ENCODE results near the gene MPRIP.
A peak's percentile ranks its signal among the peaks of the same experiment; 100 is the strongest.

Gene MPRIP

GRCh38 chr17:17042851-17043460 lies 699 bp downstream of the MPRIP start:
- Histone ChIP-seq H3K36me3 (ENCODE audit: control insufficient read depth, insufficient read depth, low read length) (no peaks in the 10 kb centered on the region), H3K79me2 (ENCODE audit: control insufficient read depth, insufficient read depth, low read length) (peaks cover 48% of the 10 kb centered on the region), H2AK5ac (ENCODE audit: low read length) (no peak overlapping the region), H2BK5ac (ENCODE audit: low read length) (no peak overlapping the region), H3K4me3 (ENCODE audit: low read length) (peak overlapping the region; percentile 87), H3K9ac (ENCODE audit: low read length) (peak overlapping the region; percentile 93), H2BK15ac (replicated peaks; ENCODE audit: low read depth) (no peak overlapping the region), H4K8ac (ENCODE audit: low read depth, low read length) (no peak overlapping the region), H3K27ac (ENCODE audit: low read depth, low read length) (peak overlapping the region; percentile 53), H2BK120ac (ENCODE audit: low read depth, low read length) (no peak overlapping the region), H4K5ac (ENCODE audit: low read length) (no peak overlapping the region), H3K27me3 (ENCODE audit: insufficient read depth, low read length, poor library complexity) (no peaks in the 10 kb centered on the region), H3K56ac (ENCODE audit: low read length) (peak overlapping the region; percentile 81), H3K18ac (ENCODE audit: low read length) (no peak overlapping the region), H3K4me2 (ENCODE audit: low read length) (peak overlapping the region; percentile 98), H3K4me1 (ENCODE audit: control insufficient read depth, low read depth, low read length) (peaks cover 15% of the 10 kb centered on the region), H3K23ac (ENCODE audit: low read length) (no peak overlapping the region), H3K79me1 (ENCODE audit: low read length) (peaks cover 18% of the 10 kb centered on the region), H3K4ac (ENCODE audit: low read depth, low read length) (peak overlapping the region; percentile 64)
- DNase-seq = peak; percentile 39
- no CpG with 5 or more reads among the region's 37 CpGs for WGBS (ENCODE audit: extremely low coverage, insufficient coverage, low lambda C conversion rate)

- H3K56ac ChIP-seq (ENCODE audit: low read length) = peak overlapping the region; percentile 81
- no peak overlapping the region for H3K4ac ChIP-seq (ENCODE audit: low read depth, low read length)
- no peak overlapping the region for H2BK120ac ChIP-seq (ENCODE audit: low read depth, low read length)
- H2BK5ac ChIP-seq (ENCODE audit: low read length) = no peak overlapping the region
- H3K36me3 ChIP-seq (ENCODE audit: control insufficient read depth, insufficient read depth, low read length) = no peaks in the 10 kb centered on the region
- H3K4me1 ChIP-seq (ENCODE audit: control insufficient read depth, low read depth, low read length) = peaks cover 15% of the 10 kb centered on the region
- no peak overlapping the region for H2BK15ac ChIP-seq (replicated peaks; ENCODE audit: low read depth)
- peak; percentile 47 for DNase-seq
- no peak overlapping the region for H3K18ac ChIP-seq (ENCODE audit: low read length)
- H3K79me1 ChIP-seq (ENCODE audit: low read length) = peaks cover 25% of the 10 kb centered on the region
- peak overlapping the region; percentile 87 for H3K4me3 ChIP-seq (ENCODE audit: low read length)
- H4K8ac ChIP-seq (ENCODE audit: low read depth, low read length) = no peak overlapping the region
- no peak overlapping the region for H2AK5ac ChIP-seq (ENCODE audit: low read length)
- no peak overlapping the region for H3K23ac ChIP-seq (ENCODE audit: low read length)
- WGBS (ENCODE audit: extremely low coverage, insufficient coverage, low lambda C conversion rate) = no CpG with 5 or more reads among the region's 19 CpGs
- H3K27me3 ChIP-seq (ENCODE audit: insufficient read depth, low read length, poor library complexity) = no peaks in the 10 kb centered on the region
- H4K5ac ChIP-seq (ENCODE audit: low read length) = no peak overlapping the region
- H3K27ac ChIP-seq (ENCODE audit: low read depth, low read length) = no peak overlapping the region
- peak overlapping the region; percentile 98 for H3K4me2 ChIP-seq (ENCODE audit: low read length)
- H3K9ac ChIP-seq (ENCODE audit: low read length) = peak overlapping the region; percentile 93
- H3K79me2 ChIP-seq (ENCODE audit: control insufficient read depth, insufficient read depth, low read length) = peaks cover 55% of the 10 kb centered on the region
Observed at GRCh38 chr17:17043461-17044271, 1.4 kb downstream of the MPRIP start.

- peaks cover 29% of the 10 kb centered on the region for H3K79me1 ChIP-seq (ENCODE audit: low read length)
- H3K9ac ChIP-seq (ENCODE audit: low read length) = peak overlapping the region; percentile 46
- no peak overlapping the region for H3K4ac ChIP-seq (ENCODE audit: low read depth, low read length)
- H3K27ac ChIP-seq (ENCODE audit: low read depth, low read length) = peak overlapping the region; percentile 55
- H3K4me3 ChIP-seq (ENCODE audit: low read length) = no peak overlapping the region
- peak; percentile 80 for DNase-seq
- no peak overlapping the region for H4K5ac ChIP-seq (ENCODE audit: low read length)
- peak overlapping the region; percentile 35 for H3K56ac ChIP-seq (ENCODE audit: low read length)
- H2AK5ac ChIP-seq (ENCODE audit: low read length) = no peak overlapping the region
- H3K36me3 ChIP-seq (ENCODE audit: control insufficient read depth, insufficient read depth, low read length) = no peaks in the 10 kb centered on the region
- H4K8ac ChIP-seq (ENCODE audit: low read depth, low read length) = no peak overlapping the region
- no CpG with 5 or more reads among the region's 6 CpGs for WGBS (ENCODE audit: extremely low coverage, insufficient coverage, low lambda C conversion rate)
- no peak overlapping the region for H2BK5ac ChIP-seq (ENCODE audit: low read length)
- H2BK120ac ChIP-seq (ENCODE audit: low read depth, low read length) = no peak overlapping the region
- no peaks in the 10 kb centered on the region for H3K27me3 ChIP-seq (ENCODE audit: insufficient read depth, low read length, poor library complexity)
- no peak overlapping the region for H2BK15ac ChIP-seq (replicated peaks; ENCODE audit: low read depth)
- no peak overlapping the region for H3K23ac ChIP-seq (ENCODE audit: low read length)
- H3K4me2 ChIP-seq (ENCODE audit: low read length) = peak overlapping the region; percentile 2
- H3K79me2 ChIP-seq (ENCODE audit: control insufficient read depth, insufficient read depth, low read length) = peaks cover 65% of the 10 kb centered on the region
- H3K18ac ChIP-seq (ENCODE audit: low read length) = no peak overlapping the region
- H3K4me1 ChIP-seq (ENCODE audit: control insufficient read depth, low read depth, low read length) = peaks cover 15% of the 10 kb centered on the region
Observed at GRCh38 chr17:17044846-17045561, 2.7 kb downstream of the MPRIP start.

- H3K18ac ChIP-seq (ENCODE audit: low read length) = no peak overlapping the region
- H2BK120ac ChIP-seq (ENCODE audit: low read depth, low read length) = no peak overlapping the region
- H3K4ac ChIP-seq (ENCODE audit: low read depth, low read length) = no peak overlapping the region
- H3K36me3 ChIP-seq (ENCODE audit: control insufficient read depth, insufficient read depth, low read length) = no peaks in the 10 kb centered on the region
- H4K5ac ChIP-seq (ENCODE audit: low read length) = no peak overlapping the region
- H3K23ac ChIP-seq (ENCODE audit: low read length) = no peak overlapping the region
- H3K4me2 ChIP-seq (ENCODE audit: low read length) = no peak overlapping the region
- H3K79me1 ChIP-seq (ENCODE audit: low read length) = peaks cover 48% of the 10 kb centered on the region
- no CpG with 5 or more reads among the region's 6 CpGs for WGBS (ENCODE audit: extremely low coverage, insufficient coverage, low lambda C conversion rate)
- peaks cover 90% of the 10 kb centered on the region for H3K79me2 ChIP-seq (ENCODE audit: control insufficient read depth, insufficient read depth, low read length)
- DNase-seq = no peak
- no peak overlapping the region for H2BK5ac ChIP-seq (ENCODE audit: low read length)
- no peak overlapping the region for H2AK5ac ChIP-seq (ENCODE audit: low read length)
- no peak overlapping the region for H3K4me3 ChIP-seq (ENCODE audit: low read length)
- no peaks in the 10 kb centered on the region for H3K27me3 ChIP-seq (ENCODE audit: insufficient read depth, low read length, poor library complexity)
- H3K27ac ChIP-seq (ENCODE audit: low read depth, low read length) = no peak overlapping the region
- no peak overlapping the region for H2BK15ac ChIP-seq (replicated peaks; ENCODE audit: low read depth)
- no peak overlapping the region for H3K56ac ChIP-seq (ENCODE audit: low read length)
- H3K9ac ChIP-seq (ENCODE audit: low read length) = no peak overlapping the region
- H3K4me1 ChIP-seq (ENCODE audit: control insufficient read depth, low read depth, low read length) = peaks cover 12% of the 10 kb centered on the region
- no peak overlapping the region for H4K8ac ChIP-seq (ENCODE audit: low read depth, low read length)
Observed at GRCh38 chr17:17048106-17048505, 5.8 kb downstream of the MPRIP start.

GRCh38 chr17:17050346-17051345 lies 8.4 kb downstream of the MPRIP start:
- no peak overlapping the region for H2AK5ac ChIP-seq (ENCODE audit: low read length)
- H2BK5ac ChIP-seq (ENCODE audit: low read length) = no peak overlapping the region
- no peak for DNase-seq
- no peak overlapping the region for H3K9ac ChIP-seq (ENCODE audit: low read length)
- H2BK120ac ChIP-seq (ENCODE audit: low read depth, low read length) = no peak overlapping the region
- H3K79me2 ChIP-seq (ENCODE audit: control insufficient read depth, insufficient read depth, low read length) = peaks cover 85% of the 10 kb centered on the region
- no peak overlapping the region for H3K18ac ChIP-seq (ENCODE audit: low read length)
- peaks cover 54% of the 10 kb centered on the region for H3K79me1 ChIP-seq (ENCODE audit: low read length)
- no peaks in the 10 kb centered on the region for H3K27me3 ChIP-seq (ENCODE audit: insufficient read depth, low read length, poor library complexity)
- H3K4me1 ChIP-seq (ENCODE audit: control insufficient read depth, low read depth, low read length) = peaks cover under 1% of the 10 kb centered on the region
- H3K27ac ChIP-seq (ENCODE audit: low read depth, low read length) = no peak overlapping the region
- no peak overlapping the region for H4K5ac ChIP-seq (ENCODE audit: low read length)
- no peak overlapping the region for H3K56ac ChIP-seq (ENCODE audit: low read length)
- H2BK15ac ChIP-seq (replicated peaks; ENCODE audit: low read depth) = no peak overlapping the region
- H3K4ac ChIP-seq (ENCODE audit: low read depth, low read length) = no peak overlapping the region
- no peak overlapping the region for H3K4me3 ChIP-seq (ENCODE audit: low read length)
- H3K23ac ChIP-seq (ENCODE audit: low read length) = no peak overlapping the region
- H3K36me3 ChIP-seq (ENCODE audit: control insufficient read depth, insufficient read depth, low read length) = no peaks in the 10 kb centered on the region
- no CpG with 5 or more reads among the region's 15 CpGs for WGBS (ENCODE audit: extremely low coverage, insufficient coverage, low lambda C conversion rate)
- no peak overlapping the region for H3K4me2 ChIP-seq (ENCODE audit: low read length)
- H4K8ac ChIP-seq (ENCODE audit: low read depth, low read length) = no peak overlapping the region
